Progenitor cell of endocrine pancreas (in vitro differentiated cells): ENCODE results near the gene TMEM184B. TPM values are rescaled to one million over a fixed set of nuclear protein-coding genes. Genes with fewer than 3 reads are reported as not detected.

Experiments used
- DNase-seq: peaks from one replicate; pipeline ENCODE4 v3.0.0; 2021; ENCODE audit warnings: low spot score; ENCODE audit not compliant: unreplicated experiment
- H3K27ac Mint-ChIP-seq: 2 replicates; pipeline ENCODE4 v1.8.0; 2021; ENCODE audit warnings: mild to moderate bottlenecking, moderate library complexity, mixed read lengths
- H3K27me3 Mint-ChIP-seq: 2 replicates; pipeline ENCODE4 v1.8.0; 2021; ENCODE audit warnings: mixed read lengths
- H3K36me3 Mint-ChIP-seq: 2 replicates; pipeline ENCODE4 v1.8.0; 2022; ENCODE audit warnings: mixed read lengths; ENCODE audit not compliant: insufficient read depth
- H3K4me1 Mint-ChIP-seq: 2 replicates; pipeline ENCODE4 v1.8.0; 2021; ENCODE audit warnings: low read depth, mixed read lengths
- H3K4me3 Mint-ChIP-seq: 2 replicates; pipeline ENCODE4 v1.8.0; 2021; ENCODE audit warnings: low read depth, mild to moderate bottlenecking, moderate library complexity, mixed read lengths
- H3K9me3 Mint-ChIP-seq: 2 replicates; pipeline ENCODE4 v1.8.0; 2021; ENCODE audit warnings: low read depth, mixed read lengths
- CTCF ChIP-seq: fragments of 200-600 bp; sonication (generic); IDR thresholded peaks from one replicate; pipeline ENCODE4 v1.5.0; 2021; ENCODE audit warnings: antibody characterized with exemption, mild to moderate bottlenecking; ENCODE audit not compliant: unreplicated experiment
- total RNA-seq: library from RNA; stranded (reverse); gene quantifications from 2 replicates; pipeline ENCODE4 v1.2.1, GENCODE V29; 2021

The TMEM184B gene
- total RNA-seq, 1 donor from 2014 or later, result 71.7 TPM

- Mint-ChIP-seq H3K4me3 (no peak overlapping the region), H3K4me1 (peaks cover 19% of the 10 kb centered on the region), H3K27ac (no peak overlapping the region), H3K27me3 (no peaks in the 10 kb centered on the region), H3K36me3 (peaks cover 4% of the 10 kb centered on the region), H3K9me3 (no peaks in the 10 kb centered on the region)
- TF ChIP-seq CTCF, result no peak
- no peak for DNase-seq
These were observed 8.4 kb downstream of the TMEM184B start for GRCh38 chr22:38264322-38264843.

DNA sequence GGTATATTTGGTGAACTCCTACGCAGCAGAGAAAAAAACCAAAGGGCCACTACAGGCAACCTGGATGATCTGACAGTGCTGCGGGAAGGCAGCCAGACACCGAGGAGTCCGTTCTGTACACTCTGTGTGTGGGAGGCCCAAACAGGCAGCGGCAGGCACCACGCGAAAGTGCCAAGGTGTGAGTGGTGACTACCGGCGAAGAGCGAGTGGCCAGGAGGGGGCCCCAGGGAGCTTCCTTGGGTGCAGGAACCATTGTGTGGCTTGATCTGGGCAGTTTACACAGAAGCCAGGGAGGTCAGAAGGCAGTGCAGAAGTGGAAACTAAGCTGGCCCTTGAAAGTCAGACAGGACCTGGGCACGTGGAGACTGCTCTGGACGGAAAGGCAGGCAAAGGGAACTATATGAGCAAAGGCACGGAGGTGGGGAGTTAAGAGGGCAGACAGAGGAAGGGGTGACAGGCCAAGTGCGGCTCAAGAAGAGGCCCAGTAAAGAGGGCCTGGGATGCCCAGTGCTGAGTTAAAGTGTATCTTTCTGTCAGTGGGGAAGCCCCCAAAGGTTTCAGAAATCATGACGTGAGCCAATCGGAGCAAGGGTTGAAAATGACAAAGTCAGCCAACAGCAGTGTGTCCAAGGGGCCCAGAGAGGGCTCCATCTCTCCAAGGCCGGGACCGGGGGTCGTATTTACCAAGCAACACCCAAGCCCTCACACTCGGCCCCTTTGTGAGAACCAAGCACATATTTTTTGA is 10.6 kb downstream of the TMEM184B start:
- no peak for DNase-seq
- Mint-ChIP-seq H3K27me3 (no peaks in the 10 kb centered on the region), H3K9me3 (no peaks in the 10 kb centered on the region), H3K27ac (peak overlapping the region; percentile 86), H3K36me3 (peaks cover 4% of the 10 kb centered on the region), H3K4me3 (no peak overlapping the region), H3K4me1 (peaks cover 28% of the 10 kb centered on the region)
- peak; percentile 55 for TF ChIP-seq CTCF

DNA sequence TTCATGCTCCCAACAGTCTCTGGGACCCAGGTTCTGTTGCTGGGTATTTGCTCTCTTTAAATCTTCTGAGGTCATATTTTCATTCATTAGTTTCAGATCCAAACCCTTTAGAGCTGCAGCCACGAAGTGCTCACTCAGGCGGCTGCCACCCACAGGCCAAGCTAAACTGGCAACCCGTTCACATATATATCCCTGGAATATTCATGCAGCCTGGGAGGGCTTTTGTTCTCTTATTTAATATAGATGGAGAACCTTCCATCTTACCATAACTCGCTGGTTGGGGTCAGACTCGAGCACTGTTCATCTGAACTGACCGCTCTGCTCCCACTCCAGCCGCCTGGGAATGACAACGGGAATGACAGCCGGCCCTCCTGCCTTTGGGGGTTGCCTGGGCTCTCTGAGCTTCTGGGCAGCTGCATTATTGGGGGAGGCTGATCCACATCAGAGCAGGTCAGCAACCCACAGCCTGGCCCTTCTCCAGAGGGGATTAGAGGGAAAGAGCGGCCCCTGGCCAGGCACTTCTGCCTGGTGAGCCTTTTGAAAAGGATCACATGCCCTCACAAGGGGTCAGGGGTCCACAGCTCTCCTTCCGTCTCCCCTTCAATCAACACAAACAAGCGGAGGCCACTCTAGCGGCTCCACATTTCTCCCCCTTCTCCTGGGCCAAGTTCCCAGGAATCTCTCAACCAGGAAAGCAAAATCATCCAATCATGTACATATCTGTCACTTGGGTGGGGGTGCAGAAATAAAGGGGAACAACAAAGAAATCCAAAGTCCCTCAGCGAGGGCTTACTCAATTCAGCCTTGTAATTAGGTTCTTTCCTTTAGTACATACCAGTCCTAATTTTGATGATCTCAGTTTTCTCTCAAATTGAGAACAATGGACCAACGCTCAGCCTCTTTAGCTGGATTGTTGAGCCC is 11.8 kb downstream of the TMEM184B start:
- TF ChIP-seq CTCF, result no peak
- no peak for DNase-seq
- no peak overlapping the region for H3K4me3 Mint-ChIP-seq
- peaks cover 25% of the 10 kb centered on the region for H3K4me1 Mint-ChIP-seq
- peak overlapping the region; percentile 62 for H3K27ac Mint-ChIP-seq
- H3K27me3 Mint-ChIP-seq, result no peaks in the 10 kb centered on the region
- peaks cover 4% of the 10 kb centered on the region for H3K36me3 Mint-ChIP-seq
- H3K9me3 Mint-ChIP-seq, result no peaks in the 10 kb centered on the region

DNA sequence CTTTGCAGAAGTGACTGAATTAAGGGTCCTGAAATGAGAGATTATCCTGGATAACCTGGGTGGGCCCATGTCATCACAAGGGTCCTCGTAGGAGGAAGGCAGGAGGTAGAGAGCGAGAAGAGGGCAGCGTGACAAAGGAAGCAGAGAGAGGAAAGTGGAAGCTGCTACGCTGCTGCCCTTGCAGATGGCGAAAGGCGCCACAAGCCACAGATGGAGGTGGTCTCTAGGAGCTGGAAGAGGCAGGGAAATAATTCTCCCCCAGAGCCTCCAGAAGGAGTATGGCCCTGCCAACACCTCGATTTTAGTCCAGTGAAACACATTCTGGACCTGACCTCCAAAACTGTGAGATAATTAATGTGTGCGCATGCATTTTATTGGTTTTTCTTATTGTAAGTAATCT is 13.4 kb downstream of the TMEM184B start:
- no peak for DNase-seq
- no peak for TF ChIP-seq CTCF
- Mint-ChIP-seq H3K27ac (no peak overlapping the region), H3K4me3 (no peak overlapping the region), H3K36me3 (peaks cover 4% of the 10 kb centered on the region), H3K9me3 (no peaks in the 10 kb centered on the region), H3K27me3 (no peaks in the 10 kb centered on the region), H3K4me1 (peaks cover 25% of the 10 kb centered on the region)

DNA sequence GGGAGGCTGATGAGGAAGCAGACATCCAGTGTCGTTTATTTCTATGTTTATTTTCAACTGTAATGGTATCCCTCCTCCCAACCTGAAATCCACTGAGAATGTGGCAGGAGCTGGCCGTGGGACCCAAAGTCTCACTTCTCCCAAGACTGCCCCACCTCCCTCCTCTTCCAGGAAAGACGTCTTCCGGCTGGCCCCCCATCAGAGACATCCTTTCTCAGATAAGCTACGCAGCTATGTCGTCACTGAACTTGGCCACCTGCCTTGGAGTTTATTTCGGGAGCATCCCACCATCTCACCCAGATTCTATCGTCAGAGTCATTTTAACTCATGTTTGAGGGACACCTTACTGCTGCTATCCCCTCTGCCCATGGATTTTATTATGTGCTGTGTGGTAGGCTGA is 13.9 kb downstream of the TMEM184B start:
- H3K36me3 Mint-ChIP-seq, result peaks cover 4% of the 10 kb centered on the region
- no peak overlapping the region for H3K27ac Mint-ChIP-seq
- no peak for TF ChIP-seq CTCF
- H3K4me3 Mint-ChIP-seq, result no peak overlapping the region
- H3K4me1 Mint-ChIP-seq, result peaks cover 25% of the 10 kb centered on the region
- no peaks in the 10 kb centered on the region for H3K9me3 Mint-ChIP-seq
- no peaks in the 10 kb centered on the region for H3K27me3 Mint-ChIP-seq
- no peak for DNase-seq
